Mesenchymal stem cell (in vitro differentiated cells and primary cell): Measurements from ENCODE around the gene COL25A1.
A peak's percentile ranks its signal among the peaks of the same experiment; 100 is the strongest.

Source experiments
- DNase-seq: peaks from one replicate; pipeline ENCODE4 v3.0.0-alpha.2; 2013
- H2AFZ ChIP-seq: one replicate; pipeline ENCODE4 v1.6.1; 2013; ENCODE audit warnings: low read depth, mild to moderate bottlenecking, control low read depth, inconsistent platforms, low read length, moderate library complexity
- H2AK5ac ChIP-seq: 2 replicates; pipeline ENCODE4 v1.6.1; 2013; ENCODE audit warnings: low read length, moderate library complexity, mild to moderate bottlenecking, inconsistent platforms; ENCODE audit not compliant: severe bottlenecking
- H2BK120ac ChIP-seq: one replicate; pipeline ENCODE4 v1.6.1; 2013; ENCODE audit warnings: low read depth, mild to moderate bottlenecking, inconsistent platforms, low read length, moderate library complexity
- H2BK12ac ChIP-seq, 2 experiments: one replicate each; pipeline ENCODE4 v1.6.1; 2013; ENCODE audit warnings: inconsistent platforms in 2 of 2, low read length in 2 of 2, mild to moderate bottlenecking in 2 of 2, moderate library complexity in 2 of 2, control low read depth in 1 of 2
- H2BK15ac ChIP-seq: one replicate; pipeline ENCODE4 v1.6.1; 2013; ENCODE audit warnings: mild to moderate bottlenecking, low read depth, inconsistent platforms; ENCODE audit not compliant: poor library complexity, severe bottlenecking
- H2BK5ac ChIP-seq: 2 replicates; pipeline ENCODE4 v1.6.1; 2013; ENCODE audit warnings: low read depth, mild to moderate bottlenecking, low read length, control low read depth, inconsistent platforms; ENCODE audit not compliant: poor library complexity, severe bottlenecking
- H3K14ac ChIP-seq, 2 experiments: one replicate each; pipeline ENCODE4 v1.6.1; 2013; ENCODE audit warnings: inconsistent platforms in 2 of 2, low read length in 2 of 2, control low read depth in 1 of 2, mild to moderate bottlenecking in 1 of 2, moderate library complexity in 1 of 2
- H3K18ac ChIP-seq, 2 experiments: one replicate each; pipeline ENCODE4 v1.6.1; 2013; ENCODE audit warnings: inconsistent platforms in 2 of 2, low read length in 2 of 2, control low read depth in 1 of 2, low read depth in 1 of 2, mild to moderate bottlenecking in 1 of 2
- H3K23ac ChIP-seq, 2 experiments: one replicate each; pipeline ENCODE4 v1.6.1; 2013; ENCODE audit warnings: inconsistent platforms in 2 of 2, low read length in 2 of 2, mild to moderate bottlenecking in 2 of 2, moderate library complexity in 2 of 2, control low read depth in 1 of 2
- H3K27ac ChIP-seq: 2 replicates; pipeline ENCODE4 v1.5.1; 2013; ENCODE audit warnings: mild to moderate bottlenecking, moderate library complexity, low read length, control low read depth, inconsistent platforms; ENCODE audit not compliant: poor library complexity, severe bottlenecking
- H3K27me3 ChIP-seq, 2 experiments: 2 replicates each; pipeline versions ENCODE4 v1.6.1 to v1.7.0; 2013; ENCODE audit warnings: low read length in 2 of 2, mild to moderate bottlenecking in 2 of 2, moderate library complexity in 2 of 2, control low read depth in 1 of 2, inconsistent platforms in 1 of 2; ENCODE audit not compliant: control insufficient read depth in 1 of 2, insufficient read depth in 1 of 2
- H3K36me3 ChIP-seq, 2 experiments: 2 replicates each; pipeline versions ENCODE4 v1.6.1 to v1.7.0; 2013; ENCODE audit warnings: low read length in 2 of 2, control low read depth in 1 of 2, inconsistent platforms in 1 of 2, low read depth in 1 of 2, mild to moderate bottlenecking in 1 of 2; ENCODE audit not compliant: insufficient read depth in 2 of 2, control insufficient read depth in 1 of 2
- H3K4ac ChIP-seq, 2 experiments: one replicate each; pipeline ENCODE4 v1.6.1; 2013; ENCODE audit warnings: inconsistent platforms in 2 of 2, low read length in 2 of 2, mild to moderate bottlenecking in 2 of 2, moderate library complexity in 2 of 2, control low read depth in 1 of 2, low read depth in 1 of 2
- H3K4me1 ChIP-seq: 2 replicates; pipeline ENCODE4 v1.6.1; 2013; ENCODE audit warnings: low read depth, low read length, control low read depth; ENCODE audit not compliant: control insufficient read depth, insufficient read depth
- H3K4me2 ChIP-seq: 2 replicates; pipeline ENCODE4 v1.6.1; 2013; ENCODE audit warnings: low read length, mild to moderate bottlenecking, inconsistent platforms; ENCODE audit not compliant: poor library complexity, severe bottlenecking
- H3K4me3 ChIP-seq, 2 experiments: 2 replicates each; pipeline versions ENCODE4 v1.5.1 to v1.7.0; 2013; ENCODE audit warnings: low read length in 2 of 2, mild to moderate bottlenecking in 2 of 2, control low read depth in 1 of 2, low read depth in 1 of 2; ENCODE audit not compliant: insufficient read depth in 1 of 2
- H3K79me1 ChIP-seq: replicated peaks from 2 replicates; pipeline ENCODE4 v1.6.1; 2013; ENCODE audit warnings: mild to moderate bottlenecking, control low read depth, low read length, inconsistent platforms; ENCODE audit not compliant: poor library complexity, severe bottlenecking
- H3K9ac ChIP-seq: 2 replicates; pipeline ENCODE4 v1.7.0; 2013; ENCODE audit warnings: mild to moderate bottlenecking, low read length, moderate library complexity
- H3K9me3 ChIP-seq: 2 replicates; pipeline ENCODE4 v1.7.0; 2013; ENCODE audit warnings: mild to moderate bottlenecking, low read length; ENCODE audit not compliant: control insufficient read depth
- H4K8ac ChIP-seq: one replicate; pipeline ENCODE4 v1.6.1; 2013; ENCODE audit warnings: inconsistent platforms, mild to moderate bottlenecking, low read length, moderate library complexity
- H4K91ac ChIP-seq: one replicate; pipeline ENCODE4 v1.6.1; 2013; ENCODE audit warnings: mild to moderate bottlenecking, low read length, inconsistent platforms
- WGBS: methylation state at CpG from one replicate; pipeline ENCODE4 v1.1.7; 2013; ENCODE audit warnings: mixed read lengths; 5-methylcytosine and 5-hydroxymethylcytosine counted together

Gene COL25A1

DNA sequence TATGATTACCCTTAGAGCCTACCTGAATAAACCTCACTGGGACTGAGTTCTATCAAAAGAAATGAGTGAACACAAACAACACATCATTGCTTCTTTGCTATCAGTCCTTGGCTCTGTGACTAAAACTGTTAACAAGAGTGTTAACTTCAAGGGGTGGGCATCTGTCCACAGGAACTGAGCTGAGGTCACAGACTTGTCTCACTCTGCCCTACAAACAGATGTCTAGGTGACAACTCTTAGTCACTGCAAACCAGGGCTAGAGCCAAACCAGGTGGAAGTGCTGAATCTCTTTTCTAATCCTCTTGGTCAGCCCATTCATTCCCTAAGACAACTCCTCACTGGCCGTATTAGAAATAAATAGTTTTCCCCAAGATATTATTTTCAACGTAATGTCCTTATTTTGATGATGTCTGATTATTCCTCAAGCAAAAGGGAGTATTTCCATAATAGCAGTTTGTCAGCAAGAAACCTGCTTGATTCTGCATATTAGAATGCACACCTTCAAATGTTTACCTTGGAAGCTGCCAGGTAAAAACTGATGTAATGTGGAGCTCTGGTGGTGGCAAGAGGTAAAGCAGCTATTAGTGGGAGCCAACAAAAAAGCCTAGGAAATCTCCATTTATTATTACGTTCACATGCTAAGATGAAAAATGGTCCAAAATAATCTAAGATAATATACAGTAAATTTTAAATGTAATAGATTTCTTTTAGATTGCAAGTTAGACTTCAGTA lies 4.0 kb downstream of the COL25A1 start:
- Histone ChIP-seq H3K9ac (no peak overlapping the region), H2AK5ac (no peak overlapping the region), H2BK5ac (no peak overlapping the region), H3K27me3 (peaks cover 15 to 30% of the 10 kb centered on the region in 2 experiments), H2BK12ac (no peak overlapping the region), H3K4me2 (no peak overlapping the region), H2AFZ (no peak overlapping the region), H3K23ac (no peak overlapping the region), H3K4ac (no peak overlapping the region), H3K4me3 (no peak overlapping the region), H2BK120ac (no peak overlapping the region), H4K91ac (no peak overlapping the region), H3K4me1 (peaks cover 12% of the 10 kb centered on the region), H2BK15ac (no peak overlapping the region), H3K27ac (no peak overlapping the region), H4K8ac (no peak overlapping the region), H3K18ac (no peak overlapping the region), H3K79me1 (no peaks in the 10 kb centered on the region), H3K14ac (no peak overlapping the region), H3K9me3 (no peaks in the 10 kb centered on the region), H3K36me3 (no peaks in the 10 kb centered on the region)
- no peak for DNase-seq
- no CpG with 5 or more reads among the region's 3 CpGs for WGBS

DNA sequence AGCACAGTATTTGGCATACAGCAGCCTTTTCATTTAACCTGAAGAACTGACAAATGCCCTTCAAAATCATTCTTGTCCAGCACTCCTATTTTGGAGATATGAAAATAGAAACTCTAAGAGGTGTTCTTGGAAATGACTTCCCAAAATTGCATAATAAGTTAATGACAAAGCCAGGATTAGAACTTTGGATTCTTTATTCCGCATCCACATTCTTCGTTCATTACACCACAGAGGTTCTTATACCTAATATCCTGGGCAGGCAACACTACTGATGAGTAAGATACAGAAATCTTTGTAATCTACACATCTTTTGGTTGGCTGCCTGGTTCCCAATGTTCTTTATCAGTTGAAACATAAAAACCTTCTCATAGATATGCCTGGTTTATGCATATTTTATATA lies 5.9 kb downstream of the COL25A1 start:
- 88% methylated on average over 2 of the region's 2 CpGs for WGBS
- Histone ChIP-seq H3K9me3 (no peaks in the 10 kb centered on the region), H3K4me1 (peaks cover 2% of the 10 kb centered on the region)

DNA sequence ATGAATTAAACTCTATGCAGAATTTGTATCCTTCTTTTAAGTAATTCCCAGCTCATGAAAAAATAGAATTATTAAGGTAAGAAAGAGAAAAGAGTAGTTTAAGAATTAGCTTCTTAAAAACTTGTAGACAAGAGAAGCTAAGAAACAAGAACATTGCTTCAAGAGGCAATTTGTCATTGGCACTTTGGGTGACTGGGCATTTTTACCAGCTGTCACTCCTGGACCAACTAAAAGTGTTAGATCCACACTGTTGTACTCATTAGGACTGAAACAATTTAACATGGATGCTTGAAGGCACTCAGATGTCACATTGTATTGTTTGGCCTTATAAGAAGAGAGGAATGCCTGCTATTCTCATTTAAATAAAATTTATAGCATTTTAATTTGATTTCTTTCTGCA lies 7.4 kb downstream of the COL25A1 start:
- Histone ChIP-seq H2BK12ac (no peak overlapping the region), H3K79me1 (no peaks in the 10 kb centered on the region), H2BK120ac (no peak overlapping the region), H3K27ac (no peak overlapping the region), H3K36me3 (no peaks in the 10 kb centered on the region), H3K23ac (no peak overlapping the region), H3K4me1 (no peaks in the 10 kb centered on the region), H2AFZ (no peak overlapping the region), H3K18ac (no peak overlapping the region), H3K4me3 (no peak overlapping the region), H3K4ac (no peak overlapping the region), H3K14ac (no peak overlapping the region), H3K9ac (no peak overlapping the region), H3K27me3 (no peaks in the 10 kb centered on the region), H2BK15ac (no peak overlapping the region), H3K4me2 (no peak overlapping the region), H4K8ac (no peak overlapping the region), H3K9me3 (no peaks in the 10 kb centered on the region), H2BK5ac (no peak overlapping the region), H4K91ac (no peak overlapping the region), H2AK5ac (no peak overlapping the region)
- DNase-seq: no peak

More for the DNA sequence above, 5.9 kb downstream of the COL25A1 start:
- Histone ChIP-seq H2AFZ (no peak overlapping the region), H4K91ac (no peak overlapping the region), H3K23ac (no peak overlapping the region), H2BK5ac (no peak overlapping the region), H3K18ac (no peak overlapping the region), H3K27me3 (peaks cover 8 to 14% of the 10 kb centered on the region in 2 experiments), H3K4ac (no peak overlapping the region), H3K4me2 (no peak overlapping the region), H3K9ac (no peak overlapping the region), H2BK12ac (no peak overlapping the region), H3K79me1 (no peaks in the 10 kb centered on the region), H2BK120ac (no peak overlapping the region), H2BK15ac (no peak overlapping the region), H4K8ac (no peak overlapping the region), H3K36me3 (no peaks in the 10 kb centered on the region), H3K27ac (no peak overlapping the region), H2AK5ac (no peak overlapping the region), H3K14ac (no peak overlapping the region), H3K4me3 (no peak overlapping the region)
- no peak for DNase-seq

DNA sequence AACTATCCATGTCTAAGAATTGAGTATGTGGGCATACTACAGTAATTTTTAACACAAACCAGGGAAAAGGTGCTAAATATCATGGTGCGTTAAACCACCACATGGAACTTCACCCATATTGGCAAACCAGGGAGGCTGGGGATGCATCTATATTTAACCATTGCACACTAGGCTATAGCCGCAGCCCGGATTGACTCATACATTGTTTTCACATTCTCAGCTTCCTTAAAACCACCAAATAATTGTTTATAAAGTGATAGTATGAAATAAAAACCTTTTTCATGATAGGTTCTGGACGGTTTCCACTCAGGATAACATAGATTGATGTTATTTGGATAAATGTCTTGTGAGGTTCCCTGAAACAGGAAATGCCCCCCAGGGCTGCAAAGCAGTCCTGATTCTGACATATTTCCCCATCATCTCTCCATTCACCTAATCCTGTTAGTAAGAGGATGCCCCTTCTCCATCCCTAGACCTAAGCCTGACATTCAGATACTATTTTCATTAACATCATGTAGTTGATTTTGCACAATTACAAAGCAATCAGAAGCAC lies 7.9 kb downstream of the COL25A1 start:
- no peaks in the 10 kb centered on the region for H3K9me3 ChIP-seq
- no peak overlapping the region for H3K27ac ChIP-seq
- H3K9ac ChIP-seq: no peak overlapping the region
- no peak overlapping the region for H3K18ac ChIP-seq
- H3K79me1 ChIP-seq: no peaks in the 10 kb centered on the region
- H2AFZ ChIP-seq: no peak overlapping the region
- no peak overlapping the region for H3K4me2 ChIP-seq
- no peak overlapping the region for H2BK120ac ChIP-seq
- no peaks in the 10 kb centered on the region for H3K27me3 ChIP-seq
- H4K91ac ChIP-seq: no peak overlapping the region
- H3K14ac ChIP-seq: no peak overlapping the region
- H3K4me3 ChIP-seq: no peak overlapping the region
- H3K23ac ChIP-seq: no peak overlapping the region
- no peak overlapping the region for H2BK5ac ChIP-seq
- DNase-seq: peak; percentile 75
- no peak overlapping the region for H2BK15ac ChIP-seq
- H3K4ac ChIP-seq: no peak overlapping the region
- H2AK5ac ChIP-seq: no peak overlapping the region
- H3K36me3 ChIP-seq: no peaks in the 10 kb centered on the region
- H3K4me1 ChIP-seq: no peaks in the 10 kb centered on the region
- 83% methylated on average over 1 of the region's 4 CpGs for WGBS
- no peak overlapping the region for H2BK12ac ChIP-seq
- no peak overlapping the region for H4K8ac ChIP-seq
